Endothelial cell (in vitro differentiated cells): Measurements from ENCODE around the gene COG5. TPM values are rescaled to one million over a fixed set of nuclear protein-coding genes. Genes with fewer than 3 reads are reported as not detected.

Experiments
- DNase-seq: peaks from one replicate; pipeline ENCODE4 v3.0.0; 2021; ENCODE audit warnings: low spot score
- H3K27ac Mint-ChIP-seq: one replicate; pipeline ENCODE4 v1.8.0; 2021; ENCODE audit warnings: mixed read lengths, inconsistent platforms; ENCODE audit not compliant: unreplicated experiment
- H3K27me3 Mint-ChIP-seq: one replicate; pipeline ENCODE4 v1.8.0; 2021; ENCODE audit warnings: mild to moderate bottlenecking, moderate library complexity, mixed read lengths, inconsistent platforms; ENCODE audit not compliant: unreplicated experiment
- H3K36me3 Mint-ChIP-seq: one replicate; pipeline ENCODE4 v1.8.0; 2021; ENCODE audit warnings: mild to moderate bottlenecking, low read depth, mixed read lengths, inconsistent platforms; ENCODE audit not compliant: unreplicated experiment
- H3K4me1 Mint-ChIP-seq: one replicate; pipeline ENCODE4 v1.8.0; 2021; ENCODE audit warnings: mild to moderate bottlenecking, mixed read lengths, inconsistent platforms; ENCODE audit not compliant: unreplicated experiment
- H3K4me3 Mint-ChIP-seq: one replicate; pipeline ENCODE4 v1.8.0; 2021; ENCODE audit warnings: mild to moderate bottlenecking, mixed read lengths, inconsistent platforms; ENCODE audit not compliant: unreplicated experiment
- H3K9me3 Mint-ChIP-seq: one replicate; pipeline ENCODE4 v1.8.0; 2021; ENCODE audit warnings: mixed read lengths, inconsistent platforms; ENCODE audit not compliant: unreplicated experiment
- CTCF ChIP-seq: fragments of 200-600 bp; sonication (generic); IDR thresholded peaks from one replicate; pipeline ENCODE4 v1.5.0; 2021; ENCODE audit warnings: antibody characterized with exemption; ENCODE audit not compliant: unreplicated experiment
- total RNA-seq: library from RNA; stranded (reverse); fragmentation: NEBNext Ultra II Directional; extraction: Animal tissue kit (Norgen Biotek cat#: 25700); gene quantifications from one replicate; pipeline ENCODE4 v1.2.1, GENCODE V29; 2021; ENCODE audit not compliant: unreplicated experiment

The COG5 gene
- total RNA-seq, 1 donor from 2014 or later: 26.7 TPM

- no peak for TF ChIP-seq CTCF
- no peak overlapping the region for H3K27ac Mint-ChIP-seq
- H3K27me3 Mint-ChIP-seq: no peaks in the 10 kb centered on the region
- H3K9me3 Mint-ChIP-seq: no peaks in the 10 kb centered on the region
- DNase-seq: no peak
- no peaks in the 10 kb centered on the region for H3K36me3 Mint-ChIP-seq
- H3K4me3 Mint-ChIP-seq: no peak overlapping the region
- no peaks in the 10 kb centered on the region for H3K4me1 Mint-ChIP-seq
Observed at GRCh38 chr7:107372298-107372697, 191.4 kb downstream of the COG5 start.

GRCh38 chr7:107370816-107371215 is 192.9 kb downstream of the COG5 start:
- TF ChIP-seq CTCF: no peak
- Mint-ChIP-seq H3K36me3 (no peaks in the 10 kb centered on the region), H3K27ac (no peak overlapping the region), H3K4me1 (peaks cover 2% of the 10 kb centered on the region), H3K27me3 (no peaks in the 10 kb centered on the region), H3K4me3 (no peak overlapping the region), H3K9me3 (no peaks in the 10 kb centered on the region)
- DNase-seq: no peak

- Mint-ChIP-seq H3K4me3 (no peak overlapping the region), H3K4me1 (peaks cover 4% of the 10 kb centered on the region), H3K27me3 (no peaks in the 10 kb centered on the region), H3K27ac (no peak overlapping the region), H3K9me3 (peaks cover 9% of the 10 kb centered on the region), H3K36me3 (peaks cover 22% of the 10 kb centered on the region)
- no peak for TF ChIP-seq CTCF
- DNase-seq: no peak
Observed at GRCh38 chr7:107364787-107365186, 198.9 kb downstream of the COG5 start.

- Mint-ChIP-seq H3K27me3 (no peaks in the 10 kb centered on the region), H3K4me1 (no peaks in the 10 kb centered on the region), H3K27ac (no peak overlapping the region), H3K36me3 (peaks cover 34% of the 10 kb centered on the region), H3K9me3 (peaks cover 10% of the 10 kb centered on the region), H3K4me3 (peak overlapping the region; percentile 45)
- TF ChIP-seq CTCF: no peak
- no peak for DNase-seq
Observed at GRCh38 chr7:107359520-107360316, 204.0 kb downstream of the COG5 start.

- Mint-ChIP-seq H3K4me3 (no peak overlapping the region), H3K9me3 (peaks cover 9% of the 10 kb centered on the region), H3K4me1 (no peaks in the 10 kb centered on the region), H3K36me3 (peaks cover 20% of the 10 kb centered on the region), H3K27me3 (no peaks in the 10 kb centered on the region), H3K27ac (no peak overlapping the region)
- DNase-seq: no peak
- no peak for TF ChIP-seq CTCF
Observed at GRCh38 chr7:107355616-107356015, 208.1 kb downstream of the COG5 start.
